Upper lobe of right lung (tissue), 1 donor: ENCODE measurements around the gene KRT40. TPM values are rescaled to one million over a fixed set of nuclear protein-coding genes. Genes with fewer than 3 reads are reported as not detected.

Experiments used
- ATAC-seq: fragments of 200-7000 bp; cut with Tn5 transposase; one replicate; pipeline ENCODE4 v1.9.1; 2020; ENCODE audit warnings: mild to moderate bottlenecking, moderate library complexity
- DNase-seq: peaks from one replicate; pipeline ENCODE4 v3.0.0-alpha.2; 2020
- H3K27ac ChIP-seq: fragments of 200-600 bp; one replicate; pipeline ENCODE4 v1.8.0; 2022
- H3K27me3 ChIP-seq: fragments of 200-600 bp; one replicate; pipeline ENCODE4 v1.8.0; 2022; ENCODE audit warnings: mild to moderate bottlenecking
- H3K36me3 ChIP-seq: fragments of 200-600 bp; one replicate; pipeline ENCODE4 v1.8.0; 2022
- H3K4me1 ChIP-seq: fragments of 200-600 bp; one replicate; pipeline ENCODE4 v1.8.0; 2022
- H3K4me3 ChIP-seq: fragments of 200-600 bp; one replicate; pipeline ENCODE4 v1.8.0; 2022; ENCODE audit warnings: mild to moderate bottlenecking
- H3K9me3 ChIP-seq: fragments of 200-600 bp; one replicate; pipeline ENCODE4 v1.8.0; 2022
- intact Hi-C: fragments of 100-400 bp; cut with DNase I; formaldehyde crosslinking; loops from one replicate; pipeline ENCODE4 v1.11.0; 2022
- total RNA-seq: library from RNA; stranded (reverse); fragmentation: NEBNext Ultra II Directional; extraction: Animal tissue kit (Norgen Biotek cat#: 25700); gene quantifications from one replicate; pipeline ENCODE4 v1.2.1, GENCODE V29; 2021
- TF ChIP-seq, protein P1 (sequence below): fragments of 200-600 bp; IDR thresholded peaks from one replicate; pipeline ENCODE4 v1.8.0; 2022; ENCODE audit warnings: antibody characterized with exemption
- donor health status: DM: no; HTN: yes; CAD: no; lungs with severe emphysema.

Gene KRT40
- total RNA-seq, 1 donor from 2014 or later, result not detected

DNA sequence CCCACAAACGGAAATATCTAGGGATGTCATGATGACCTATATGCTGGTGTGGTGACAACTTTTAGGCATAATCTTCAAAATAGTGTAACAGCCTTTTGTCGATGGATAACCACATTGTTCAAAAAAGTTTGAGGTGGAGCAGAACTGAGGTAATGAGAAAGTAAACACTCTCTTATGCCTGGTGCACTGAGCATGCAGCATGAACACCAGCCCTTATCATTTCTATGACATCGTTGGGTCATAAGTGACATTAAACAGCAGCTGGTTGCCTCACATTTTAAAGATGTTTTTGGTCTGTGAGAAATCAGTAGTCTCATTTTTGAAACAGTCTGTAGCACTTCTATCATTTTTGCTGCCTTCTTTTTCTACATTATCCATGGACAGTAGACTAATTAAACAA, 48.5 kb downstream of the KRT40 start:
- Histone ChIP-seq H3K9me3 (no peaks in the 10 kb centered on the region), H3K4me3 (no peak overlapping the region), H3K27ac (no peak overlapping the region), H3K36me3 (no peaks in the 10 kb centered on the region), H3K27me3 (no peaks in the 10 kb centered on the region), H3K4me1 (no peaks in the 10 kb centered on the region)
- intact Hi-C loops, result no loop called here
- TF ChIP-seq, protein P1, sequence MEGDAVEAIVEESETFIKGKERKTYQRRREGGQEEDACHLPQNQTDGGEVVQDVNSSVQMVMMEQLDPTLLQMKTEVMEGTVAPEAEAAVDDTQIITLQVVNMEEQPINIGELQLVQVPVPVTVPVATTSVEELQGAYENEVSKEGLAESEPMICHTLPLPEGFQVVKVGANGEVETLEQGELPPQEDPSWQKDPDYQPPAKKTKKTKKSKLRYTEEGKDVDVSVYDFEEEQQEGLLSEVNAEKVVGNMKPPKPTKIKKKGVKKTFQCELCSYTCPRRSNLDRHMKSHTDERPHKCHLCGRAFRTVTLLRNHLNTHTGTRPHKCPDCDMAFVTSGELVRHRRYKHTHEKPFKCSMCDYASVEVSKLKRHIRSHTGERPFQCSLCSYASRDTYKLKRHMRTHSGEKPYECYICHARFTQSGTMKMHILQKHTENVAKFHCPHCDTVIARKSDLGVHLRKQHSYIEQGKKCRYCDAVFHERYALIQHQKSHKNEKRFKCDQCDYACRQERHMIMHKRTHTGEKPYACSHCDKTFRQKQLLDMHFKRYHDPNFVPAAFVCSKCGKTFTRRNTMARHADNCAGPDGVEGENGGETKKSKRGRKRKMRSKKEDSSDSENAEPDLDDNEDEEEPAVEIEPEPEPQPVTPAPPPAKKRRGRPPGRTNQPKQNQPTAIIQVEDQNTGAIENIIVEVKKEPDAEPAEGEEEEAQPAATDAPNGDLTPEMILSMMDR, result no peak
- no peak for DNase-seq
- no peak for ATAC-seq

GRCh38 chr17:40932608-40933007, 51.5 kb downstream of the KRT40 start:
- TF ChIP-seq, protein P1, result no peak
- DNase-seq (no peak), ATAC-seq (no peak)
- Histone ChIP-seq H3K9me3 (no peaks in the 10 kb centered on the region), H3K36me3 (no peaks in the 10 kb centered on the region), H3K4me3 (no peak overlapping the region), H3K4me1 (no peaks in the 10 kb centered on the region), H3K27me3 (no peaks in the 10 kb centered on the region), H3K27ac (no peak overlapping the region)
- intact Hi-C loops, result no loop called here

GRCh38 chr17:40931311-40931710, 52.8 kb downstream of the KRT40 start:
- TF ChIP-seq, protein P1, result no peak
- intact Hi-C loops, result no loop called here
- peaks cover 11% of the 10 kb centered on the region for H3K27me3 ChIP-seq
- ATAC-seq (no peak), DNase-seq (no peak)
- H3K4me1 ChIP-seq, result no peaks in the 10 kb centered on the region
- no peaks in the 10 kb centered on the region for H3K36me3 ChIP-seq
- no peak overlapping the region for H3K27ac ChIP-seq
- H3K4me3 ChIP-seq, result no peak overlapping the region
- no peaks in the 10 kb centered on the region for H3K9me3 ChIP-seq

Other genes starting within 250 kb of the KRT40 start
- not detected for gene KRT25, start 229.0 kb downstream of the KRT40 start, total RNA-seq
- gene KRT26, start 212.1 kb downstream of the KRT40 start, total RNA-seq, result not detected
- gene KRT27, start 201.8 kb downstream of the KRT40 start, total RNA-seq, result 0.55 TPM
- gene KRT28, start 184.4 kb downstream of the KRT40 start, total RNA-seq, result not detected
- gene KRT10, start 161.7 kb downstream of the KRT40 start, total RNA-seq, result 36.8 TPM
- gene KRT12, start 117.1 kb downstream of the KRT40 start, total RNA-seq, result not detected
- gene KRT20, start 99.1 kb downstream of the KRT40 start, total RNA-seq, result not detected
- 1.1 TPM for gene KRT23, start 46.7 kb downstream of the KRT40 start, total RNA-seq
- gene KRT39, start 17.4 kb downstream of the KRT40 start, total RNA-seq, result 0.35 TPM
- gene KRTAP3-3, start 9.8 kb upstream of the KRT40 start, total RNA-seq, result not detected
- gene KRTAP3-2, start 15.6 kb upstream of the KRT40 start, total RNA-seq, result not detected
- gene KRTAP3-1, start 24.8 kb upstream of the KRT40 start, total RNA-seq, result not detected
- not detected for gene KRTAP1-5, start 42.9 kb upstream of the KRT40 start, total RNA-seq
- not detected for gene KRTAP1-4, start 45.9 kb upstream of the KRT40 start, total RNA-seq
- not detected for gene KRTAP1-3, start 50.5 kb upstream of the KRT40 start, total RNA-seq
- not detected for gene KRTAP1-1, start 57.1 kb upstream of the KRT40 start, total RNA-seq
- not detected for gene KRTAP2-1, start 63.0 kb upstream of the KRT40 start, total RNA-seq
- gene KRTAP2-2, start 70.9 kb upstream of the KRT40 start, total RNA-seq, result not detected
- gene KRTAP2-3, start 75.8 kb upstream of the KRT40 start, total RNA-seq, result not detected
- gene KRTAP2-4, start 81.6 kb upstream of the KRT40 start, total RNA-seq, result not detected
- gene KRTAP4-7, start 99.8 kb upstream of the KRT40 start, total RNA-seq, result not detected
- gene KRTAP4-8, start 113.8 kb upstream of the KRT40 start, total RNA-seq, result not detected
- gene KRTAP4-16, start 117.9 kb upstream of the KRT40 start, total RNA-seq, result not detected
- gene KRTAP4-9, start 121.1 kb upstream of the KRT40 start, total RNA-seq, result not detected
- not detected for gene KRTAP4-11, start 134.0 kb upstream of the KRT40 start, total RNA-seq
- not detected for gene KRTAP4-12, start 139.9 kb upstream of the KRT40 start, total RNA-seq
- not detected for gene KRTAP4-6, start 156.2 kb upstream of the KRT40 start, total RNA-seq
- gene KRTAP4-5, start 165.5 kb upstream of the KRT40 start, total RNA-seq, result not detected
- gene KRTAP4-4, start 176.4 kb upstream of the KRT40 start, total RNA-seq, result not detected
- not detected for gene KRTAP4-3, start 183.9 kb upstream of the KRT40 start, total RNA-seq
- gene KRTAP4-2, start 193.9 kb upstream of the KRT40 start, total RNA-seq, result not detected
- not detected for gene KRTAP4-1, start 200.6 kb upstream of the KRT40 start, total RNA-seq
- not detected for gene KRTAP9-1, start 205.6 kb upstream of the KRT40 start, total RNA-seq
- gene KRTAP9-2, start 242.3 kb upstream of the KRT40 start, total RNA-seq, result not detected
- gene KRTAP9-3, start 248.1 kb upstream of the KRT40 start, total RNA-seq, result not detected